Chondrocyte (in vitro differentiated cells): Measurements from ENCODE around the gene RALGPS1. TPM values are rescaled to one million over a fixed set of nuclear protein-coding genes. Genes with fewer than 3 reads are reported as not detected.

Experiments
- DNase-seq: peaks from one replicate; pipeline ENCODE4 v3.0.0; 2021; ENCODE audit warnings: mixed read lengths, low spot score
- H3K27ac Mint-ChIP-seq: one replicate; pipeline ENCODE4 v1.8.0; 2021; ENCODE audit warnings: mild to moderate bottlenecking, moderate library complexity, mixed read lengths; ENCODE audit not compliant: unreplicated experiment
- H3K27me3 Mint-ChIP-seq: 2 replicates; pipeline ENCODE4 v1.8.0; 2021; ENCODE audit warnings: low read depth, mixed read lengths
- H3K36me3 Mint-ChIP-seq: 2 replicates; pipeline ENCODE4 v1.8.0; 2021; ENCODE audit warnings: low read depth, mixed read lengths
- H3K4me1 Mint-ChIP-seq: 2 replicates; pipeline ENCODE4 v1.8.0; 2021; ENCODE audit warnings: low read depth, mild to moderate bottlenecking, mixed read lengths
- H3K4me3 Mint-ChIP-seq: one replicate; pipeline ENCODE4 v1.8.0; 2021; ENCODE audit warnings: mild to moderate bottlenecking, moderate library complexity, mixed read lengths; ENCODE audit not compliant: unreplicated experiment
- H3K9me3 Mint-ChIP-seq: 2 replicates; pipeline ENCODE4 v1.8.0; 2021; ENCODE audit warnings: low read depth, mixed read lengths
- CTCF ChIP-seq: fragments of 200-600 bp; sonication (generic); IDR thresholded peaks from 2 replicates; pipeline ENCODE4 v1.5.0; 2021; ENCODE audit warnings: antibody characterized with exemption, mild to moderate bottlenecking, moderate library complexity
- total RNA-seq: library from RNA; stranded (reverse); gene quantifications from 3 replicates; pipeline ENCODE4 v1.2.1, GENCODE V29; 2021

The RALGPS1 gene
- total RNA-seq, 1 donor from 2014 or later: 8.1 TPM

GRCh38 chr9:126980231-126980630 lies 65.6 kb downstream of the RALGPS1 start:
- Mint-ChIP-seq H3K36me3 (peaks cover 4% of the 10 kb centered on the region), H3K4me3 (no peak overlapping the region), H3K9me3 (peaks cover 7% of the 10 kb centered on the region), H3K27ac (no peak overlapping the region), H3K4me1 (peaks cover 4% of the 10 kb centered on the region), H3K27me3 (no peaks in the 10 kb centered on the region)
- no peak for DNase-seq
- no peak for TF ChIP-seq CTCF

- no peak overlapping the region for H3K27ac Mint-ChIP-seq
- no peaks in the 10 kb centered on the region for H3K27me3 Mint-ChIP-seq
- no peak for TF ChIP-seq CTCF
- H3K9me3 Mint-ChIP-seq: peaks cover 7% of the 10 kb centered on the region
- H3K4me3 Mint-ChIP-seq: no peak overlapping the region
- no peak for DNase-seq
- peaks cover 11% of the 10 kb centered on the region for H3K4me1 Mint-ChIP-seq
- peaks cover 3% of the 10 kb centered on the region for H3K36me3 Mint-ChIP-seq
Observed at GRCh38 chr9:126981218-126981617, 66.6 kb downstream of the RALGPS1 start.

GRCh38 chr9:126982215-126983002 lies 67.8 kb downstream of the RALGPS1 start:
- Mint-ChIP-seq H3K4me3 (no peak overlapping the region), H3K4me1 (peaks cover 16% of the 10 kb centered on the region), H3K27me3 (no peaks in the 10 kb centered on the region), H3K27ac (no peak overlapping the region), H3K36me3 (peaks cover 2% of the 10 kb centered on the region), H3K9me3 (peaks cover 7% of the 10 kb centered on the region)
- no peak for DNase-seq
- TF ChIP-seq CTCF: no peak

GRCh38 chr9:126983767-126984166 lies 69.2 kb downstream of the RALGPS1 start:
- DNase-seq: no peak
- Mint-ChIP-seq H3K4me3 (no peak overlapping the region), H3K9me3 (peaks cover 7% of the 10 kb centered on the region)

GRCh38 chr9:126984969-126985368 lies 70.4 kb downstream of the RALGPS1 start:
- peaks cover 3% of the 10 kb centered on the region for H3K36me3 Mint-ChIP-seq
- H3K4me1 Mint-ChIP-seq: peaks cover 16% of the 10 kb centered on the region
- no peak for DNase-seq
- peaks cover 7% of the 10 kb centered on the region for H3K9me3 Mint-ChIP-seq
- H3K27ac Mint-ChIP-seq: no peak overlapping the region
- H3K4me3 Mint-ChIP-seq: no peak overlapping the region
- TF ChIP-seq CTCF: no peak
- no peaks in the 10 kb centered on the region for H3K27me3 Mint-ChIP-seq

More at GRCh38 chr9:126983767-126984166, 69.2 kb downstream of the RALGPS1 start:
- Mint-ChIP-seq H3K27ac (no peak overlapping the region), H3K36me3 (peaks cover 2% of the 10 kb centered on the region), H3K27me3 (no peaks in the 10 kb centered on the region), H3K4me1 (peaks cover 16% of the 10 kb centered on the region)
- no peak for TF ChIP-seq CTCF
